GM23248 (cell line): ENCODE measurements around the gene LMF1. TPM values are rescaled to one million over a fixed set of nuclear protein-coding genes. Genes with fewer than 3 reads are reported as not detected.

Source experiments
- DNase-seq: peaks from one replicate; pipeline ENCODE4 v3.0.0-alpha.2; 2015
- H2AFZ ChIP-seq: fragments of 200-600 bp; sonication (generic); 2 replicates; pipeline ENCODE4 v1.6.1; 2016; ENCODE audit warnings: antibody characterized with exemption
- H3F3A ChIP-seq: fragments of 200-600 bp; sonication (generic); 2 replicates; pipeline ENCODE4 v1.6.1; 2016; ENCODE audit warnings: mild to moderate bottlenecking, antibody characterized with exemption, mixed run types; ENCODE audit not compliant: insufficient read depth
- H3K27ac ChIP-seq: fragments of 200-600 bp; sonication (generic); 2 replicates; pipeline ENCODE4 v1.5.1; 2016; ENCODE audit warnings: mild to moderate bottlenecking
- H3K27me3 ChIP-seq: fragments of 200-600 bp; sonication (generic); replicated peaks from 2 replicates; pipeline ENCODE4 v1.6.1; 2016; ENCODE audit warnings: mild to moderate bottlenecking; ENCODE audit not compliant: insufficient read depth
- H3K36me3 ChIP-seq: fragments of 200-600 bp; sonication (generic); 2 replicates; pipeline ENCODE4 v1.6.1; 2016; ENCODE audit warnings: low read depth, mild to moderate bottlenecking
- H3K4me1 ChIP-seq: fragments of 200-600 bp; sonication (generic); 2 replicates; pipeline ENCODE4 v1.6.1; 2016; ENCODE audit warnings: mild to moderate bottlenecking; ENCODE audit not compliant: insufficient read depth
- H3K4me2 ChIP-seq: fragments of 200-600 bp; sonication (generic); one replicate; pipeline ENCODE4 v1.6.1; 2016; ENCODE audit warnings: mild to moderate bottlenecking; ENCODE audit not compliant: unreplicated experiment
- H3K4me3 ChIP-seq: fragments of 200-600 bp; sonication (generic); 2 replicates; pipeline ENCODE4 v1.5.1; 2016; ENCODE audit warnings: mild to moderate bottlenecking
- H3K79me2 ChIP-seq: fragments of 200-600 bp; sonication (generic); 2 replicates; pipeline ENCODE4 v1.6.1; 2016; ENCODE audit warnings: mild to moderate bottlenecking; ENCODE audit not compliant: insufficient read depth
- H3K9ac ChIP-seq: fragments of 200-600 bp; sonication (generic); 2 replicates; pipeline ENCODE4 v1.6.1; 2016; ENCODE audit warnings: mild to moderate bottlenecking
- H3K9me2 ChIP-seq: fragments of 200-600 bp; sonication (generic); 2 replicates; pipeline ENCODE4 v1.6.1; 2016; ENCODE audit warnings: mixed run types, mild to moderate bottlenecking, moderate library complexity; ENCODE audit not compliant: insufficient read depth
- H3K9me3 ChIP-seq: fragments of 200-600 bp; sonication (generic); one replicate; pipeline ENCODE4 v1.6.1; 2017; ENCODE audit warnings: low read depth
- H4K20me1 ChIP-seq: fragments of 200-600 bp; sonication (generic); 2 replicates; pipeline ENCODE4 v1.6.0; 2016; ENCODE audit not compliant: insufficient read depth
- EZH2 ChIP-seq: fragments of 200-600 bp; sonication (generic); IDR thresholded peaks from 2 replicates; pipeline ENCODE4 v1.6.1; 2018; ENCODE audit warnings: antibody characterized with exemption, mild to moderate bottlenecking; ENCODE audit not compliant: insufficient read depth, poor library complexity, severe bottlenecking
- EZH2phosphoT487 ChIP-seq: fragments of 200-600 bp; sonication (generic); IDR thresholded peaks from 2 replicates; pipeline ENCODE4 v1.6.1; 2018; ENCODE audit warnings: antibody characterized with exemption, moderate library complexity, mild to moderate bottlenecking, low read depth; ENCODE audit not compliant: insufficient read depth
- WGBS, 2 experiments: methylation state at CpG; one replicate each; pipeline ENCODE4 v1.1.6; 2015 to 2017; ENCODE audit warnings: low lambda C conversion rate in 2 of 2, low coverage in 1 of 2; ENCODE audit errors: missing lambda C conversion rate in 2 of 2; 5-methylcytosine and 5-hydroxymethylcytosine counted together
- in situ Hi-C: fragments of 300-500 bp; cut with MboI; formaldehyde crosslinking; loops from 2 replicates; pipeline ENCODE4 v1.15.0; 2020
- polyA plus RNA-seq: library from polyadenylated mRNA; unstranded; fragments of >200 nt; fragmentation: Nextera tagmentation; extraction: Ambion mirVana; gene quantifications from 2 replicates; pipeline ENCODE4 v1.2.1, GENCODE V29; 2016
- total RNA-seq: library from RNA; depleted of rRNA; stranded (reverse); fragments of >200 nt; shearing (Covaris generic); gene quantifications from 2 replicates; pipeline ENCODE4 v1.2.3, GENCODE V29; 2014

Gene LMF1
- total and polyA plus RNA-seq, 2 experiments from 2014 or later: 23.1 to 53.0 TPM

DNA sequence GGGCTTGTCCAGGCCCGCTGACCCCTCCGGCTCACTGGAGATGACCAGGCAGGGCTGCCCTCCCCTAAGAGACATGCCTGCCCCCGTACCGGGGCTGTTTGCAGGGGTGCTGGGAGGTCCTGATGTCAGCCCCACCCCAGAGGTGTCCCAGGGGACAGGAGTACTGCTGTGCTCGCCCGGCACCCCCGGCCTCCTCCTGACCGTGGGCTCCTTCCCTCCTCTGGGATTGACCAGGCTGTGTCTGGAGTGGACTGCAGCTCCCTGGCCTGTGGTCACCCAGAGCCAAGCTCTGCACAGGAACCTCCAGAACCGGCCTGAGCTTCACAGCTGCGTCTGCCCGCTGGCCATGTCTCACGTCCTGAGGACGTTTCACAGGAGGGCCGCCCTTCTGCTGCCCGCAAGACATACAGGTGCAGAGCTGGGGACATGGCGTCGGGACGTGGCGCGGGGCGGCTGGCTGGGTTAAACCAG is 53.2 kb downstream of the LMF1 start:
- no peak for TF ChIP-seq EZH2
- no peak for TF ChIP-seq EZH2phosphoT487
- Histone ChIP-seq H3K9me3 (no peaks in the 10 kb centered on the region), H3K9ac (no peak overlapping the region), H3K9me2 (no peaks in the 10 kb centered on the region), H3K79me2 (no peaks in the 10 kb centered on the region), H3K4me2 (no peak overlapping the region), H3K27ac (no peak overlapping the region), H3K36me3 (no peaks in the 10 kb centered on the region), H3K27me3 (no peaks in the 10 kb centered on the region), H4K20me1 (no peaks in the 10 kb centered on the region), H3F3A (peaks cover 12% of the 10 kb centered on the region; the same call in 1 of the 2 replicates), H2AFZ (no peak overlapping the region), H3K4me3 (no peak overlapping the region), H3K4me1 (peaks cover 15% of the 10 kb centered on the region)
- DNase-seq: no peak
- WGBS, 2 experiments: 91% methylated on average over 20 to 21 of the region's 21 CpGs
- in situ Hi-C loops: no loop called here

- no peaks in the 10 kb centered on the region for H4K20me1 ChIP-seq
- TF ChIP-seq EZH2 (no peak), EZH2phosphoT487 (no peak)
Observed at GRCh38 chr16:916035-916799, 54.6 kb downstream of the LMF1 start.

DNA sequence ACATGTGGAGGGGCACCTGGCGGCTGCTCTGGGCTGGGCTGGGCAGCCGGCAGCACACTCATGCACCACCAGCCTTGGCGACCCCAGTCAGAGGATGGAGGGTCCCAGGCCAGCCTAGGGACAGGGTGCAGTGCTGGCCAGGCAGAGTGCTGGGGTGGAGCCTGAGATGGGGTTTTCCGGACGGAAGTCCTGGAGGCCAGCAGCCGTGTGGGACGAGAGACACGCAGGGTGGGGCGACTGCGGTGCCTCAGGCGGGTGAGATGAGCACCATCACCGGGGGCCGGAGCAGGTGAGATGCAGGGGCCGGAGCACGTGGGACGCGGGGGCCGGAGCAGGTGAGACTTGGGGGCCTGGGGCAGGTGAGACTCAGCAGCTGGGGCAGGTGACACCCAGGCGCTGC is 55.2 kb downstream of the LMF1 start:
- Histone ChIP-seq H3K9ac (no peak overlapping the region), H3K9me3 (no peaks in the 10 kb centered on the region), H3K36me3 (no peaks in the 10 kb centered on the region), H3K4me3 (no peak overlapping the region), H3F3A (peaks cover 5% of the 10 kb centered on the region; the same call in 1 of the 2 replicates), H3K4me1 (peaks cover 8% of the 10 kb centered on the region), H3K27me3 (no peaks in the 10 kb centered on the region), H4K20me1 (no peaks in the 10 kb centered on the region), H2AFZ (no peak overlapping the region), H3K9me2 (no peaks in the 10 kb centered on the region), H3K4me2 (no peak overlapping the region), H3K27ac (no peak overlapping the region), H3K79me2 (no peaks in the 10 kb centered on the region)
- no peak for DNase-seq
- TF ChIP-seq EZH2: no peak
- no peak for TF ChIP-seq EZH2phosphoT487
- in situ Hi-C loops: no loop called here
- WGBS, 2 experiments: 93 to 94% methylated on average over 19 of the region's 19 CpGs

More at GRCh38 chr16:916035-916799, 54.6 kb downstream of the LMF1 start:
- Histone ChIP-seq H2AFZ (no peak overlapping the region), H3K4me2 (no peak overlapping the region), H3K9me2 (no peaks in the 10 kb centered on the region), H3K4me1 (peaks cover 15% of the 10 kb centered on the region), H3K36me3 (no peaks in the 10 kb centered on the region), H3K27me3 (no peaks in the 10 kb centered on the region), H3F3A (peaks cover 11% of the 10 kb centered on the region; the same call in 1 of the 2 replicates), H3K27ac (no peak overlapping the region), H3K79me2 (no peaks in the 10 kb centered on the region), H3K9me3 (no peaks in the 10 kb centered on the region), H3K9ac (no peak overlapping the region), H3K4me3 (no peak overlapping the region)
- in situ Hi-C loops: no loop called here
- WGBS, 2 experiments: 86% methylated on average over 24 to 26 of the region's 26 CpGs
- DNase-seq: no peak

GRCh38 chr16:914440-914839 is 56.3 kb downstream of the LMF1 start:
- Histone ChIP-seq H3K36me3 (no peaks in the 10 kb centered on the region), H3F3A (no peaks in the 10 kb centered on the region), H4K20me1 (no peaks in the 10 kb centered on the region), H3K4me3 (no peak overlapping the region), H3K27me3 (no peaks in the 10 kb centered on the region), H3K9ac (no peak overlapping the region), H3K4me1 (no peaks in the 10 kb centered on the region), H3K9me3 (no peaks in the 10 kb centered on the region), H3K79me2 (no peaks in the 10 kb centered on the region), H3K27ac (no peak overlapping the region), H3K4me2 (no peak overlapping the region), H3K9me2 (no peaks in the 10 kb centered on the region), H2AFZ (no peak overlapping the region)
- TF ChIP-seq EZH2phosphoT487 (no peak), EZH2 (no peak)
- peak; percentile 27 for DNase-seq
- in situ Hi-C loops: no loop called here
- 74% methylated on average over 4 of the region's 4 CpGs; no CpG with 5 or more reads in 1 of the 2 experiments for WGBS, 2 experiments
